ENCODE results near the gene RAB3GAP2.
"Not testable (repeated sequence)": the region's sequence is repeated elsewhere in the genome, so short reads cannot be mapped to it uniquely, and the experiment has no call there.

The RAB3GAP2 gene

DNA sequence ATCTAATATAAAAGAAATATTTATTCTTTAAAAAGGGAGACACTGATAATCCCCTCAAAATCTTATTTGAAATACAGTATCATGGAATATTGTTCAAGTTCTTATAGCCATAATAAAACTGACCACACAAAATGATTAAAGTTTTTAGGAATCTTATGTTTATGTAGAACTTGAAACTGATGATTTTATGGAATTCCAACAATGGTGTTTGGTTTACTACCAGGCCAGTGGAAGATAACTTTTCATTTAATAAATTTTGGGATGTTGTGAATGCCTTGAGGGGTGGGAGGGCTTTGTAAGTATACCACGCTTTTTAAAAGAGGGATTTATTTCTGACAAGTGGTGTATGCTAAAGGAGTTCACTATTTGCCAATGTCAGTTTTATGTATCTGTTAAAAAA, 87.7 kb downstream of the RAB3GAP2 start:
- TF ChIP-seq, protein P1, sequence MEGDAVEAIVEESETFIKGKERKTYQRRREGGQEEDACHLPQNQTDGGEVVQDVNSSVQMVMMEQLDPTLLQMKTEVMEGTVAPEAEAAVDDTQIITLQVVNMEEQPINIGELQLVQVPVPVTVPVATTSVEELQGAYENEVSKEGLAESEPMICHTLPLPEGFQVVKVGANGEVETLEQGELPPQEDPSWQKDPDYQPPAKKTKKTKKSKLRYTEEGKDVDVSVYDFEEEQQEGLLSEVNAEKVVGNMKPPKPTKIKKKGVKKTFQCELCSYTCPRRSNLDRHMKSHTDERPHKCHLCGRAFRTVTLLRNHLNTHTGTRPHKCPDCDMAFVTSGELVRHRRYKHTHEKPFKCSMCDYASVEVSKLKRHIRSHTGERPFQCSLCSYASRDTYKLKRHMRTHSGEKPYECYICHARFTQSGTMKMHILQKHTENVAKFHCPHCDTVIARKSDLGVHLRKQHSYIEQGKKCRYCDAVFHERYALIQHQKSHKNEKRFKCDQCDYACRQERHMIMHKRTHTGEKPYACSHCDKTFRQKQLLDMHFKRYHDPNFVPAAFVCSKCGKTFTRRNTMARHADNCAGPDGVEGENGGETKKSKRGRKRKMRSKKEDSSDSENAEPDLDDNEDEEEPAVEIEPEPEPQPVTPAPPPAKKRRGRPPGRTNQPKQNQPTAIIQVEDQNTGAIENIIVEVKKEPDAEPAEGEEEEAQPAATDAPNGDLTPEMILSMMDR (IDR thresholded peaks at IDR 0.05; ENCODE audit: low read depth, low read length), result no peak
- no peak overlapping the region for H3K4me3 ChIP-seq (replicated peaks in 1 of 2; ENCODE audit: low read depth in 2 of 2, low read length in 2 of 2)
- no peak for DNase-seq (ENCODE audit: low read depth in 2 of 2)

DNA sequence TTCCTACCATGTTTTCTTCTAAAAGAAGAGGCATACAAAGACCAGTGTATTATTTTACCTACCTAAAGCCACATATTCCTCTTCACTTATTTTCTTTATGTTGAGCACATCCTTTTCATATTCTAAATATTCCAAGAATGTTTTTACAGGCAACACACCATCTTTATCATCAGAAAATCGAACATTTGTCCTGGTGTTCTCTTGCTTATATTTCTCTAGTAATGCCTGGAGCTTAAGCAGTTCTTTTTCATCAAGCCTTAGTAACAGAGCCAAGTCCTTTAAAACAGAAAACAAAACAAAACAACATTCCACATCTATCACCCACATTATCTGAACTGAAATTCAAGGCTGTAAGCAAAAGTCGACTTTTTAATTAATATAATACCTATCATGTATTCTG, 89.6 kb downstream of the RAB3GAP2 start:
- TF ChIP-seq, protein P1 (IDR thresholded peaks at IDR 0.05; ENCODE audit: low read depth, low read length), result no peak
- H3K4me3 ChIP-seq (replicated peaks in 1 of 2; ENCODE audit: low read depth in 2 of 2, low read length in 2 of 2), result no peak overlapping the region
- peak in 1 of 2 donors; percentile 48 for DNase-seq (ENCODE audit: low read depth in 2 of 2)

DNA sequence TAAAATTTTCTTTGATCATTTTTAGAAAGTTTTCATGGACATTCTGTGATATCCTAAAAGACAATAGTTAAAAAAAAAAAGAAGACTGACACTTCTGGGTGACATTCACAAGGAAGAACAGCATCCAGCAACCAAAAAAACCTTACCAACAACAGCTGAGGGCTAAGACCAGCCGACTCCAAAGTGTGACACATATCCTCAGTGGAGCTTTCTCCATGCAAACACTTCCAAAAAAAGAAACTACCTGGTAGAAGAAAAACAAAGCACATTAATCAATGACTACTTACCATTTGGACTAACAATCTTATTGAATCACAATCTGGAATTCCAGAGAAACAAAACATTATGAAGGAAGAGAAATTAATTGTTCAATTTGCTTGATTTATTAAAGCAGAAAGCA, 90.1 kb downstream of the RAB3GAP2 start:
- DNase-seq (ENCODE audit: low read depth in 2 of 2), result peak in 1 of 2 donors; percentile 27
- H3K4me3 ChIP-seq (replicated peaks in 1 of 2; ENCODE audit: low read depth in 2 of 2, low read length in 2 of 2), result no peak overlapping the region
- TF ChIP-seq, protein P1 (IDR thresholded peaks at IDR 0.05; ENCODE audit: low read depth, low read length), result no peak

DNA sequence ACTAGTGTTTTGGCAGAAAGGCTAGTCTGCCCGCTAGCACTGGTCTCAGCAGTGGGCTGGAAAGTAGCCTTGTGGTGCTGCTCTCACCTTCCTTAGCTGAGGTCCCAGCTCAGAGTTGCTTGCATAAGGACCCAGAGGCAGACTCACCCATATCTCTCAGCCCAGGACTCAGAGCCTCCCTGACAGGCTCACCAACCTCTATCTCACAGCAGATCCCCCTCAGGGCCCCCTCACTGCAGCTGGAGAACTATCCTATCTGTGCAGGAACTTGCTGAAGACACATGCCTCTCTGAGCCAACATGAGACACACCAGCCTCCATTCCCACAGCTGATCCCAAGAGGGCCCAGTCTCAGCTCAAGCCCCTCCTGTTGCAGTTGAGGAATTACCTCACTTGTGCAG, 95.7 kb downstream of the RAB3GAP2 start:
- no peak for DNase-seq (ENCODE audit: low read depth in 2 of 2)
- TF ChIP-seq, protein P1 (IDR thresholded peaks at IDR 0.05; ENCODE audit: low read depth, low read length), result no peak
- no peak overlapping the region for H3K4me3 ChIP-seq (replicated peaks in 1 of 2; ENCODE audit: low read depth in 2 of 2, low read length in 2 of 2)

DNA sequence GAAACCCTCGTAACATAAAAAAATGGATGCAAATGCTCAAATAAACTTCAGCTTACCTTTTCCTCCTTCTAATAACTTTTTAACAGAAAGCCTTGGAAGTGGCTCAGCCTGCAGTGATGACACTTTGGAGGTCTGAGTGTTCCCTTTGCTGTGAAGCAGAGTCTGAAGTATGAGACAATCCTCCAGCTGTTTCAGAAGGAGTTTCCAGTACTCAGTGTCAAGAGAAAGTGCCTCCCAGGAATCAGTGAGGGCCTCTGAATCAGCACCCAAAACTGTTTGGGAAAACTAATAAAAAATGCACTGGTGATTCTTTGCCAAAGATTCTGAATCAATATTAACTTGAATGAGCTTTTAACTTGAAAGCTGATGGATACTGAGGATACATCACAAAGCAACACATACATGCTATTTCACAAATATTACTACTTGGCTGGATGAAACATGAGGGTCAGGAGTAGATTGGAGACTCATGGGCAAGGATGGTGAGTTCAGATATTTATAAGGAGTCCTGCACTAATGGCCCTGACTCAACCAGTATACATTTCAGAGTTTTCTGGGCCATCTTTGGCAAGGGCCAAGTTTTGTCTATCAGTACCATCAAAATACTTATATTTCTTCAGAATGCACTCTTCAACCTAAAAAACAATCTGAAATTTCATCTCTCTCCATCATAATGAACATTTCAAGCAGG, 101.3 kb downstream of the RAB3GAP2 start:
- TF ChIP-seq, protein P1 (IDR thresholded peaks at IDR 0.05; ENCODE audit: low read depth, low read length), result no peak
- DNase-seq (ENCODE audit: low read depth in 2 of 2), result peak in 1 of 2 donors; percentile 16
- no peak overlapping the region for H3K4me3 ChIP-seq (replicated peaks in 1 of 2; ENCODE audit: low read depth in 2 of 2, low read length in 2 of 2)

DNA sequence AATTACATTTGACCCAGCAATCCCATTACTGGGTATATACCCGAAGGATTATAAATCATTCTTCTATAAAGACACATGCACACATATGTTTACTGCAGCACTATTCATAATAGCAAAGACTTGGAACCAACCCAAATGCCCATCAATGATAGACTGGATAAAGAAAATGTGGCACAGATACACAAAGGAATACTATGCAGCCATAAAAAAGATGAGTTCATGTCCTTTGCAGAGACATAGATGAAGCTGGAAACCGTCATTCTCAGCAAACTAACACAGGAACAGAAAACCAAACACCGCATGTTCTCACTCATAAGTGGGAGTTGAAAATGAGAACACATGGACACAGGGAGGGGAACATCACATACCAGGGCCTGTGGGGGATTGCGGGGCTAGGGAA, 102.4 kb downstream of the RAB3GAP2 start:
- not testable (repeated sequence) for H3K4me3 ChIP-seq (replicated peaks in 1 of 2; ENCODE audit: low read depth in 2 of 2, low read length in 2 of 2); DNase-seq (ENCODE audit: low read depth in 2 of 2)

DNA sequence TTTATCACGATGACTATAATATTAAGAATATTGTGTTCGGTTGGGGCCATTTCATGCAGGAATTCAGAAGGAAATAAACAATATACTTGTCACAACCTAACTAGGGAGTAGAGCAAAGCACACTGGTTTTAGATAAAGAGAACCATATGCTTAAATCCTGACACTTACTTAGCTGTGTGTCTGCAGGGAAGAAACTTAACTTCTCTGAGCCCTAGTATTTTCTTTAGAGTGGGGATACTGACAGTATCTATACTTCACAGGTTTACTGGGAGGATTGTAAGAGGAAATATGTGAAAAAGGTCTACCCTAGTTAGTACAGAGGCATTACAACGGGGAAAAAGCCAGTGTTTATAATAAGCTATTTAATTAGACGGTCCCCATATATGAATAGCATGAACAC, 105.4 kb downstream of the RAB3GAP2 start:
- TF ChIP-seq, protein P1 (IDR thresholded peaks at IDR 0.05; ENCODE audit: low read depth, low read length), result no peak
- DNase-seq (ENCODE audit: low read depth in 2 of 2), result no peak
- H3K4me3 ChIP-seq (replicated peaks in 1 of 2; ENCODE audit: low read depth in 2 of 2, low read length in 2 of 2), result no peak overlapping the region

All from cardiac fibroblast (primary cell).